HepG2 (cell line): ENCODE results near the gene PRM2. TPM values are rescaled to one million over a fixed set of nuclear protein-coding genes. Genes with fewer than 3 reads are reported as not detected.
A peak's percentile ranks its signal among the peaks of the same experiment; 100 is the strongest.

Experiments
- AHR ChIP-seq: IDR thresholded peaks from 2 replicates; pipeline ENCODE4 v1.6.1; 2018; ENCODE audit warnings: missing genetic modification reagents, missing compliant biosample characterization
- ARID4A ChIP-seq: sonication (generic); formaldehyde crosslinking; IDR thresholded peaks from 2 replicates; pipeline ENCODE4 v1.5.0; 2020; ENCODE audit warnings: mild to moderate bottlenecking, missing genetic modification reagents, borderline replicate concordance
- BRD4 ChIP-seq: sonication (generic); formaldehyde crosslinking; IDR thresholded peaks from 2 replicates; pipeline ENCODE4 v1.4.0; 2020; ENCODE audit warnings: missing genetic modification reagents
- FOXJ3 ChIP-seq: sonication (generic); formaldehyde crosslinking; IDR thresholded peaks from 2 replicates; pipeline ENCODE4 v1.4.0; 2020; ENCODE audit warnings: missing genetic modification reagents, mild to moderate bottlenecking, borderline replicate concordance
- HBP1 ChIP-seq: IDR thresholded peaks from 2 replicates; pipeline ENCODE4 v1.6.1; 2016; ENCODE audit warnings: low read depth, control low read depth
- HDAC2 ChIP-seq: sonication (generic); formaldehyde crosslinking; IDR thresholded peaks from 2 replicates; pipeline ENCODE4 v1.4.0; 2020; ENCODE audit warnings: missing genetic modification reagents
- MTF1 ChIP-seq: sonication (generic); formaldehyde crosslinking; IDR thresholded peaks from 2 replicates; pipeline ENCODE4 v1.5.0; 2020; ENCODE audit warnings: missing genetic modification reagents
- NFRKB ChIP-seq: fragments of 450-650 bp; IDR thresholded peaks from 2 replicates; pipeline ENCODE4 v1.6.1; 2017
- NONO ChIP-seq, 2 experiments: fragments of 450-650 bp in 1 of 2; sonication (generic) in 1 of 2; formaldehyde crosslinking in 1 of 2; IDR thresholded peaks in 1 of 2; conservative IDR thresholded peaks in 1 of 2; 2 replicates each; pipeline versions ENCODE4 v1.6.1 to v1.8.0; 2017 to 2022; ENCODE audit warnings: mild to moderate bottlenecking in 1 of 2, missing genetic modification reagents in 1 of 2, moderate library complexity in 1 of 2
- POGZ ChIP-seq: sonication (generic); formaldehyde crosslinking; IDR thresholded peaks from 2 replicates; pipeline ENCODE4 v1.4.0; 2020; ENCODE audit warnings: mild to moderate bottlenecking, missing genetic modification reagents
- RXRB ChIP-seq: IDR thresholded peaks from 2 replicates; pipeline ENCODE4 v1.6.1; 2016; ENCODE audit warnings: borderline replicate concordance, missing genetic modification reagents, missing compliant biosample characterization
- SP140L ChIP-seq: sonication (generic); formaldehyde crosslinking; IDR thresholded peaks from 2 replicates; pipeline ENCODE4 v1.4.0; 2020; ENCODE audit warnings: missing genetic modification reagents, borderline replicate concordance
- THAP8 ChIP-seq: sonication (generic); formaldehyde crosslinking; IDR thresholded peaks from 2 replicates; pipeline ENCODE4 v1.5.1; 2020; ENCODE audit warnings: missing genetic modification reagents, mild to moderate bottlenecking, borderline replicate concordance
- THYN1 ChIP-seq: sonication (generic); formaldehyde crosslinking; IDR thresholded peaks from 2 replicates; pipeline ENCODE4 v1.8.1; 2023; ENCODE audit warnings: low read depth, mild to moderate bottlenecking, moderate library complexity, missing genetic modification reagents, borderline replicate concordance
- ZNF18 ChIP-seq: sonication (generic); formaldehyde crosslinking; IDR thresholded peaks from 2 replicates; pipeline ENCODE4 v1.8.0; 2022; ENCODE audit warnings: mild to moderate bottlenecking, missing genetic modification reagents; ENCODE audit not compliant: insufficient replicate concordance
- ZNF883 ChIP-seq: sonication (generic); formaldehyde crosslinking; IDR thresholded peaks from 2 replicates; pipeline ENCODE4 v1.5.1; 2020; ENCODE audit warnings: mild to moderate bottlenecking, missing genetic modification reagents; ENCODE audit errors: not compliant biosample characterization
- polyA plus RNA-seq, 8 experiments: library from polyadenylated mRNA; depleted of rRNA in 3 of 8; stranded (reverse) in 7 of 8; unstranded in 1 of 8; fragments of >200 nt; fragmentation: Illumina TruSeq in 4 of 8; extraction: Trizol in 4 of 8; gene quantifications; 2 replicates each; pipeline versions ENCODE4 v1.2.1 to v1.2.3, GENCODE V29; 2011 to 2016; ENCODE audit warnings: low read depth in 4 of 8, missing spikeins in 1 of 8, mixed read lengths in 1 of 8; ENCODE audit not compliant: insufficient read depth in 1 of 8
- total RNA-seq, 5 experiments: library from RNA; depleted of rRNA; stranded (reverse); fragments of >200 nt; fragmentation: Illumina TruSeq; extraction: Trizol; gene quantifications; 2 replicates each; pipeline ENCODE4 v1.2.3, GENCODE V29; 2016; ENCODE audit warnings: low read depth in 1 of 5
- TF ChIP-seq, protein P1 (sequence below): sonication (generic); formaldehyde crosslinking; IDR thresholded peaks from 2 replicates; pipeline ENCODE4 v1.8.0; 2022; ENCODE audit warnings: missing genetic modification reagents, low read depth, mild to moderate bottlenecking, borderline replicate concordance
- TF ChIP-seq, protein P2 (sequence below): sonication (generic); formaldehyde crosslinking; IDR thresholded peaks from 2 replicates; pipeline ENCODE4 v1.5.0; 2020; ENCODE audit warnings: missing genetic modification reagents

The PRM2 gene
- total and polyA plus RNA-seq, 2 of the 13 experiments (the other 11 are each of a cell fraction or from before 2014, with no cell fraction given), result 0.54 TPM; not detected in 1

GRCh38 chr16:11296706-11297491, 20.6 kb upstream of the PRM2 start (continued):
- TF ChIP-seq HDAC2 (CRISPR knock-in tag), result peak; percentile 91
- peak; percentile 96 for TF ChIP-seq ZNF18
- no peak for TF ChIP-seq THYN1 (CRISPR knock-in tag)
- TF ChIP-seq HBP1 (CRISPR knock-in tag), result no peak
- TF ChIP-seq POGZ (CRISPR knock-in tag), result peak; percentile 49; the same call in 1 of the 2 replicates
- TF ChIP-seq RXRB (CRISPR knock-in tag), result peak; percentile 58; the same call in 1 of the 2 replicates
- no peak for TF ChIP-seq ZNF883 (CRISPR knock-in tag)
- no peak for TF ChIP-seq NFRKB
- peak; percentile 56; the same call in 1 of the 2 replicates for TF ChIP-seq FOXJ3 (CRISPR knock-in tag)
- TF ChIP-seq BRD4 (CRISPR knock-in tag), result no peak
- TF ChIP-seq NONO (IDR thresholded peaks at IDR 0.05), result no peak
- TF ChIP-seq NONO (CRISPR knock-in tag; conservative IDR thresholded peaks at IDR 0.05), result peak; percentile 45; the same call in 1 of the 2 replicates
- no peak for TF ChIP-seq AHR (CRISPR knock-in tag)
- peak; percentile 80 for TF ChIP-seq SP140L (CRISPR knock-in tag)
- peak; percentile 33; the same call in 1 of the 2 replicates for TF ChIP-seq ARID4A (CRISPR knock-in tag)
- TF ChIP-seq, protein P1, sequence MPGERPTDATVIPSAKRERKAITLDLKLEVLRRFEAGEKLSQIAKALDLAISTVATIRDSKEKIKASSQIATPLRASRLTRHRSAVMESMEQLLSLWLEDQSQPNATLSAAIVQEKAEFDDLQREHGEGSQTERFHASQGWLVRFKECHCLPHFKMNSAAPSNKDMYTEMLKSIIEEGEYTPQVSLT (CRISPR knock-in tag), result peak; percentile 17; the same call in 1 of the 2 replicates
- no peak for TF ChIP-seq THAP8 (CRISPR knock-in tag)
- TF ChIP-seq MTF1 (CRISPR knock-in tag), result no peak
- TF ChIP-seq, protein P2, sequence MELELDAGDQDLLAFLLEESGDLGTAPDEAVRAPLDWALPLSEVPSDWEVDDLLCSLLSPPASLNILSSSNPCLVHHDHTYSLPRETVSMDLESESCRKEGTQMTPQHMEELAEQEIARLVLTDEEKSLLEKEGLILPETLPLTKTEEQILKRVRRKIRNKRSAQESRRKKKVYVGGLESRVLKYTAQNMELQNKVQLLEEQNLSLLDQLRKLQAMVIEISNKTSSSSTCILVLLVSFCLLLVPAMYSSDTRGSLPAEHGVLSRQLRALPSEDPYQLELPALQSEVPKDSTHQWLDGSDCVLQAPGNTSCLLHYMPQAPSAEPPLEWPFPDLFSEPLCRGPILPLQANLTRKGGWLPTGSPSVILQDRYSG, result no peak
